IMR-90 (cell line): ENCODE data around the gene SRPK2. TPM values are rescaled to one million over a fixed set of nuclear protein-coding genes. Genes with fewer than 3 reads are reported as not detected.

Source experiments
- ATAC-seq: fragments of 200-7000 bp; cut with Tn5 transposase; 2 replicates; pipeline ENCODE4 v1.9.1; 2020; ENCODE audit warnings: low read depth, mild to moderate bottlenecking, moderate library complexity
- BruUV-seq: library from RNA; stranded (reverse); fragments of 400-500 nt; replicated peaks from 2 replicates; lab custom pipeline; 2021; lab: Mats Ljungman, UMichigan
- CTCF ChIA-PET: fragments of 300-600 bp; formaldehyde crosslinking; extraction: SDS; loops from one replicate; lab custom pipeline; 2021; ENCODE audit warnings: antibody characterized with exemption; lab: Yijun Ruan, JAX
- POLR2A ChIA-PET: fragments of 300-600 bp; sonication (Branson Sonifier 250); formaldehyde crosslinking; loops from one replicate; lab custom pipeline; 2022; ENCODE audit warnings: antibody characterized with exemption; ENCODE audit not compliant: unreplicated experiment; lab: Charles Lee
- DNase-seq: peaks from one replicate; pipeline ENCODE4 v3.0.0; 2013
- H2AFZ ChIP-seq: replicated peaks from 2 replicates; pipeline ENCODE3; 2013; ENCODE audit warnings: low read length, mild to moderate bottlenecking; ENCODE audit not compliant: poor library complexity
- H2AK5ac ChIP-seq: 2 replicates; pipeline ENCODE4 v1.6.1; 2013; ENCODE audit warnings: low read depth, low read length, inconsistent platforms
- H2AK9ac ChIP-seq: replicated peaks from 2 replicates; pipeline ENCODE3; 2013; ENCODE audit warnings: mild to moderate bottlenecking, low read depth, low read length, moderate library complexity; ENCODE audit not compliant: poor library complexity
- H2BK120ac ChIP-seq: 2 replicates; pipeline ENCODE4 v1.6.1; 2013; ENCODE audit warnings: low read depth, low read length, inconsistent platforms
- H2BK15ac ChIP-seq: 3 replicates; pipeline ENCODE4 v1.6.1; 2013; ENCODE audit warnings: low read depth, low read length, inconsistent platforms
- H2BK20ac ChIP-seq: 2 replicates; pipeline ENCODE4 v1.6.1; 2013; ENCODE audit warnings: low read depth, mild to moderate bottlenecking, inconsistent platforms, low read length, moderate library complexity
- H2BK5ac ChIP-seq: 2 replicates; pipeline ENCODE4 v1.6.1; 2013; ENCODE audit warnings: mild to moderate bottlenecking, low read depth, low read length, inconsistent platforms; ENCODE audit not compliant: poor library complexity, severe bottlenecking
- H3K14ac ChIP-seq: replicated peaks from 2 replicates; pipeline ENCODE4 v1.6.1; 2013; ENCODE audit warnings: low read depth, low read length, inconsistent platforms
- H3K18ac ChIP-seq: 2 replicates; pipeline ENCODE4 v1.6.1; 2013; ENCODE audit warnings: low read depth, low read length, control low read depth
- H3K23ac ChIP-seq: 2 replicates; pipeline ENCODE4 v1.6.1; 2013; ENCODE audit warnings: low read depth, low read length, inconsistent platforms
- H3K27ac ChIP-seq: 2 replicates; pipeline ENCODE4 v1.5.1; 2013; ENCODE audit warnings: mild to moderate bottlenecking, control low read depth, low read length; ENCODE audit not compliant: insufficient read depth
- H3K27me3 ChIP-seq: 2 replicates; pipeline ENCODE4 v1.6.1; 2013; ENCODE audit warnings: low read length; ENCODE audit not compliant: control insufficient read depth, insufficient read depth
- H3K36me3 ChIP-seq: 2 replicates; pipeline ENCODE4 v1.6.1; 2013; ENCODE audit warnings: low read length, mixed read lengths; ENCODE audit not compliant: control insufficient read depth, insufficient read depth
- H3K4ac ChIP-seq: 2 replicates; pipeline ENCODE4 v1.6.1; 2013; ENCODE audit warnings: low read depth, low read length, inconsistent platforms
- H3K4me1 ChIP-seq: 2 replicates; pipeline ENCODE4 v1.6.1; 2013; ENCODE audit warnings: low read length, mixed read lengths; ENCODE audit not compliant: control insufficient read depth, insufficient read depth
- H3K4me2 ChIP-seq: 2 replicates; pipeline ENCODE4 v1.6.1; 2013; ENCODE audit warnings: low read depth, mild to moderate bottlenecking, control low read depth, low read length, moderate library complexity
- H3K4me3 ChIP-seq: 2 replicates; pipeline ENCODE4 v1.5.1; 2013; ENCODE audit warnings: low read depth, mild to moderate bottlenecking, control low read depth, low read length, moderate library complexity; ENCODE audit not compliant: insufficient read depth
- H3K56ac ChIP-seq: 2 replicates; pipeline ENCODE4 v1.6.1; 2013; ENCODE audit warnings: low read length, inconsistent platforms; ENCODE audit not compliant: insufficient read depth; ENCODE audit errors: extremely low read depth
- H3K79me1 ChIP-seq, 2 experiments: 2 replicates each; pipeline ENCODE4 v1.6.1; 2013; ENCODE audit warnings: low read length in 2 of 2, inconsistent platforms in 1 of 2, low read depth in 1 of 2
- H3K9ac ChIP-seq: 2 replicates; pipeline ENCODE4 v1.6.1; 2013; ENCODE audit warnings: low read depth, low read length, control low read depth
- H3K9me1 ChIP-seq: 2 replicates; pipeline ENCODE4 v1.6.1; 2013; ENCODE audit warnings: low read length, inconsistent platforms; ENCODE audit not compliant: insufficient read depth
- H3K9me3 ChIP-seq: 2 replicates; pipeline ENCODE4 v1.6.1; 2013; ENCODE audit warnings: low read length; ENCODE audit not compliant: control insufficient read depth, insufficient read depth
- H4K20me1 ChIP-seq: 2 replicates; pipeline ENCODE4 v1.6.1; 2013; ENCODE audit warnings: low read length, inconsistent platforms; ENCODE audit not compliant: insufficient read depth
- H4K5ac ChIP-seq: 2 replicates; pipeline ENCODE4 v1.6.1; 2013; ENCODE audit warnings: mild to moderate bottlenecking, low read depth, low read length, control low read depth
- H4K8ac ChIP-seq, 2 experiments: 2 replicates each; pipeline ENCODE4 v1.6.1; 2013; ENCODE audit warnings: low read depth in 2 of 2, low read length in 2 of 2, control low read depth in 1 of 2, inconsistent platforms in 1 of 2
- H4K91ac ChIP-seq: 2 replicates; pipeline ENCODE4 v1.6.1; 2013; ENCODE audit warnings: low read depth, low read length, inconsistent platforms; ENCODE audit not compliant: insufficient read depth
- ELK1 ChIP-seq: fragments of 150-350 bp; IDR thresholded peaks from 2 replicates; pipeline ENCODE4 v1.6.1; 2016; ENCODE audit warnings: low read depth, mild to moderate bottlenecking, low read length, moderate library complexity, borderline replicate concordance
- MAFK ChIP-seq: IDR thresholded peaks from 2 replicates; pipeline ENCODE4 v1.6.1; 2012; ENCODE audit warnings: low read depth, low read length, improper control_type of control experiment
- WGBS, 2 experiments: methylation state at CpG; one replicate each; pipeline versions ENCODE4 v1.1.5 to v1.1.7; 2013; ENCODE audit warnings: missing lambda C conversion rate in 2 of 2; ENCODE audit not compliant: insufficient read length in 1 of 2; ENCODE audit errors: extremely low coverage in 2 of 2; 5-methylcytosine and 5-hydroxymethylcytosine counted together
- dilution Hi-C: fragments of 300-500 bp; cut with HindIII; formaldehyde crosslinking; loops from one replicate; pipeline ENCODE4 v1.14.3; 2018; ENCODE audit warnings: low sequenced_read_pairs; ENCODE audit not compliant: unreplicated experiment
- in situ Hi-C: fragments of 300-500 bp; cut with MboI; formaldehyde crosslinking; loops from 3 replicates; pipeline ENCODE4 v1.14.3; 2019; ENCODE audit warnings: low sequenced_read_pairs, inconsistent platforms, mixed read lengths
- intact Hi-C: fragments of 100-400 bp; cut with micrococcal nuclease; formaldehyde crosslinking; loops from 2 replicates; pipeline ENCODE4 v1.10.0; 2022
- polyA plus RNA-seq, 3 experiments: library from polyadenylated mRNA; depleted of rRNA; stranded (reverse); fragments of >200 nt; gene quantifications; 2 replicates each; pipeline ENCODE4 v1.2.3, GENCODE V29; 2012; ENCODE audit warnings: low replicate concordance in 1 of 3
- total RNA-seq: library from RNA; depleted of rRNA; stranded (reverse); fragments of >200 nt; gene quantifications from 2 replicates; pipeline ENCODE4 v1.2.3, GENCODE V29; 2012

SRPK2 gene
- total and polyA plus RNA-seq, 2 of the 4 experiments (the other 2 are of a cell fraction), result 13.2 to 33.0 TPM

GRCh38 chr7:105132835-105133234 is 255.9 kb downstream of the SRPK2 start:
- no peak overlapping the region for H2BK5ac ChIP-seq
- H4K5ac ChIP-seq, result no peak overlapping the region
- no peak overlapping the region for H3K4me2 ChIP-seq
- TF ChIP-seq ELK1 (no peak), MAFK (0 out of 2 replicates have a peak, but pooled peaks have one; percentile 15)
- H2BK20ac ChIP-seq, result no peak overlapping the region
- H2AFZ ChIP-seq, result no peak overlapping the region
- peaks cover 25 to 72% of the 10 kb centered on the region in 2 experiments for H3K79me1 ChIP-seq
- POLR2A ChIA-PET, result no interaction called here
- H3K4me3 ChIP-seq, result no peak overlapping the region
- H3K4me1 ChIP-seq, result peaks cover 6% of the 10 kb centered on the region
- H3K23ac ChIP-seq, result no peak overlapping the region
- ATAC-seq (no peak), DNase-seq (no peak)
- CTCF ChIA-PET, result no interaction called here
- no CpG with 5 or more reads among the region's 10 CpGs for WGBS, 2 experiments
- H3K4ac ChIP-seq, result no peak overlapping the region
- no peak overlapping the region for H2AK9ac ChIP-seq
- H3K27ac ChIP-seq, result no peak overlapping the region
- no peak overlapping the region for H3K14ac ChIP-seq
- H3K9ac ChIP-seq, result no peak overlapping the region
- H4K91ac ChIP-seq, result no peak overlapping the region
- H3K18ac ChIP-seq, result no peak overlapping the region
- no peaks in the 10 kb centered on the region for H3K27me3 ChIP-seq
- H2BK120ac ChIP-seq, result no peak overlapping the region
- BruUV-seq, result no TSS peak
- H2BK15ac ChIP-seq, result no peak overlapping the region
- H3K9me1 ChIP-seq, result peaks cover 13% of the 10 kb centered on the region
- H3K56ac ChIP-seq, result no peak overlapping the region
- H2AK5ac ChIP-seq, result no peak overlapping the region
- dilution Hi-C loops, result no loop called here
- H3K9me3 ChIP-seq, result no peaks in the 10 kb centered on the region
- H4K20me1 ChIP-seq, result peaks cover 22% of the 10 kb centered on the region; the same call in 1 of the 2 replicates
- in situ Hi-C loops, result loop anchor here (25.0 kb wide), 1 partner anchor 204 kb away; no protein-coding TSS in a partner anchor
- no peak overlapping the region for H4K8ac ChIP-seq
- intact Hi-C loops, result no loop called here
- H3K36me3 ChIP-seq, result peaks cover 14% of the 10 kb centered on the region; the same call in 1 of the 2 replicates
